Stimulated activated CD4-positive, alpha-beta T cell treated with anti-CD3 and anti-CD28 coated beads, Interleukin-1b, Interleukin-23, amount 100 ng/mL, for 1 hour (primary cell): Measurements from ENCODE around the gene TMEM109.

Experiments
- DNase-seq, 2 donors: peaks; one replicate each; pipeline ENCODE4 v3.0.0-alpha.2; 2020; ENCODE audit warnings: low read depth in 2 of 2

The TMEM109 gene

DNA sequence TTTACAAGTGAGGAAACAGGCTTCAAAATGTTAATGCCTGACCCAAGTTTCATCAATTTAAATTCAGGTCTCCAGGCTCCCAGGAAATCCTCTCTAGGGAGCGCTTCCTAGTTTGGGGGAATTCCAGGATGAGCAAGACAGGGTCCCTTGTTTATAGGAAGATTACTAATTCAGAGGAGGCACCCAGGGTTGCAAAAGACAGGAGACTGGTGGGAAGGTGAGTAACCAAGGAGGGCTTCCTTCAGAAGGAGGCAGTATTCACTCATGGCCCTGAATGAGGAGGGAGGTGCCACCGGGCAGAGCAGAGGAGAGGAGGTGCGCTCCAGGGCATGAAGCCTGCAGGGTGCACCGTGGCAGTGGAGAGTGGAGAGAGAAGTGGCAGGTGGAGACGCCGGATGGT lies 11.9 kb downstream of the TMEM109 start:
- DNase-seq: no peak

DNA sequence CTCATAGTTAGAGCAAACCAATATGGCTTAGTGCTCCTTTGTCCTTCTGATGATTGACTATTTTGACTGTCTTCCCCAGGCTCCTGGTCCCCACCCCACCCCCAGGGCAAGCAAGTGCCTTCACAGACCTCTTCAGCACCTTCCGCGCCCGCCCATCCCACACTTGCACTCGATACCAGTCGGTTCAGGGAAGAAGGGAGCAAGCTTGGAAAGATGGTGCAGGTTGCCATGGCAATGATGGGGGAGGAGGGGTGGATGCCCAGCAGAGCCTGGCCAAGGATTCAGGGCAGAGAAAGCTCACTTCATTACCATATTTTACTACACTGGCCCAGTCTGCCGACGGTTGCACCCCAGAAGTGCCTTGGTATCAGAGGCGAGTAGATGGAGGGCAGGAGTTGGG lies 12.5 kb downstream of the TMEM109 start:
- no peak for DNase-seq

DNA sequence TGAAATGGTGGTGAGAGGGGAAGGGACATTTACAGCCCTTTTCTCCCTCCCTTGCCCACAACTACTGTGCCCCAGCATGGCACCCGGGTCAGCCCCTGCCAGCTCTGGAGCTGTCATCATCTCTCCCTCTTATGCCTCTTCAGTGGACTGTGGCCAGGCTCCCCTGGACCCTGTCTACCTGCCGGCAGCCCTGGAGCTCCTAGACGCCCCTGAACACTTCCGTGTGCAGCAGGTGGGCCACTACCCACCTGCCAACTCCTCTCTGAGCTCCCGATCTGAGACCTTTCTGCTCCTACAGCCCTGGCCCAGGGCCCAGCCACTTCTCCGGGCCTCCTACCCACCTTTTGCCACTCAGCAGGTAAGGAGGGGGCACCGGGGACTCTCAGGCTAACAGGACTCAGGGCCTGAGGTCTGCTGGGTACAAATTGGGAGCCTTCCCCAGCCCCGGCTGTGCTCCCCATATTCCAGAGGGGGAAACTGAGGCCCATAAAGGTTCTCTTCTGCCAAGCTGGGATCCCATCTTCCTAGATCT lies 13.2 kb downstream of the TMEM109 start:
- no peak for DNase-seq

DNA sequence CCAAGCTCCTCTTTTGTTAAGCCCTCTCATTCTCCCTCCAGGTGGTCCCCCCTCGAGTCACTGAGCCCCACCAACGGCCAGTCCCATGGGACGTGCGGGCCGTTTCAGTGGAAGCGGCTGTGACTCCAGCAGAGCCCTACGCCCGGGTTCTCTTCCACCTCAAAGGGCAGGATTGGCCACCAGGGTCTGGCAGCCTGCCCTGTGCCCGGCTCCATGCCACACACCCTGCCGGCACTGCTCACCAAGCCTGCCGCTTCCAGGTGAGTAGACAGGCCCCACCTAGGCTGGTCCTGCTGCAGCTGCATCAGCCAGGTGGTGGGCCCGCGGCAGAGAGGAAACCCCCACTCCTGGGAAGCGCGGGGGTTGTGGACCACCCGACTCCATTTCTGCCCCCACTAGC lies 13.6 kb downstream of the TMEM109 start:
- DNase-seq: no peak

- DNase-seq: no peak
Observed at GRCh38 chr11:60928563-60929001, 14.6 kb downstream of the TMEM109 start.

DNA sequence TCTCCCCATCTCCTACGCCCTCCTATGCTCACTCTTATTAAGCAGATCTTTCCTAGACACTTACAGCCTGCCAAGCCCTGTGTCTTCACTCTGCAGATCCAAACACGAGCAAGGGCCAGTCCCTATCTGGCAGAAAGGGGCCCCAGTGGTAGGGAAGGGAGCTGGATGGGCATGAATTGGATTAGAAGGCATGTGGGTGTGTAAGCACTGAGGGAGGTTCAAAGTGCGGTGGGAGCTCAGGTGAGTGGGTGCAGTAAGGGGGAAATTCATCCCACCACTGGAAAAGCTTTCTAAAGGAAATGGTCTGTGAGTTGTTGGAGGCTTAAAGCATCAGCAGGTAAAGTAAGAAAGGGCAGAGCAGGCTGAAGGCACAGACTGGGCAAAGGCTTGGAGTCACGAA lies 15.8 kb downstream of the TMEM109 start:
- no peak for DNase-seq

GRCh38 chr11:60930394-60930793 lies 16.4 kb downstream of the TMEM109 start:
- DNase-seq: no peak

GRCh38 chr11:60931917-60932316 lies 18.0 kb downstream of the TMEM109 start:
- no peak for DNase-seq

GRCh38 chr11:60932605-60933356 lies 18.8 kb downstream of the TMEM109 start:
- no peak for DNase-seq

- no peak for DNase-seq
Observed at GRCh38 chr11:60933416-60934123, 19.6 kb downstream of the TMEM109 start.

DNA sequence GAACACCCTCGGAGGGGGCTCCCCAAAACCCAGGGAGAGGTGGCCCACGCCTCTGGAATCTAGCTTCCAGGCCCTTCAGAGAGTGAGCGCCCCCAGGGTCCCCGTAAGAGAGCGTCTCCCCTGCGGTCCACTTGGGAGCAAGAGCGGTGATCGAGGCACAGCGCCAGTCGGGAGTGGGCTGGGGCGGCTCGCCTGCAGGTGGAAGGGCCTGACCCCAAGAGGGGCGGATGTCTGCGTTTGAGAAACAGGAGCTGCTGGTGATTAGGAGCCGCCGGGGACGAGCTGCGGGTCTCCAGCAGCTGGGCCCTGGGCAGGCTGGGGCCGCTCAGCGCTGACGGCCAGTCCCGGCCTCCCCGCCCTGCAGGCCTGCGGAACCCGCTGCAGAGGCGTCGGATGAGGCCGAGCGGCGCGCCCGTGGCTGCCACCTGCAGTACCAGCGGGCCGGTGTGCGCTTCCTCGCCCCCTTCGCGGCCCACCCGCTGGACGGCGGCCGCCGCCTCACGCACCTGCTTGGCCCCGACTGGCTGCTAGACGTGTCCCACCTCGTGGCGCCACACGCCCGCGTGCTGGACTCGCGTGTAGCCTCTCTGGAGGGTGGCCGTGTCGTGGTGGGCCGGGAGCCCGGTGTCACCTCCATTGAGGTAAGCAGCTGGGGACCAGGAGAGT lies 20.3 kb downstream of the TMEM109 start:
- no peak for DNase-seq

DNA sequence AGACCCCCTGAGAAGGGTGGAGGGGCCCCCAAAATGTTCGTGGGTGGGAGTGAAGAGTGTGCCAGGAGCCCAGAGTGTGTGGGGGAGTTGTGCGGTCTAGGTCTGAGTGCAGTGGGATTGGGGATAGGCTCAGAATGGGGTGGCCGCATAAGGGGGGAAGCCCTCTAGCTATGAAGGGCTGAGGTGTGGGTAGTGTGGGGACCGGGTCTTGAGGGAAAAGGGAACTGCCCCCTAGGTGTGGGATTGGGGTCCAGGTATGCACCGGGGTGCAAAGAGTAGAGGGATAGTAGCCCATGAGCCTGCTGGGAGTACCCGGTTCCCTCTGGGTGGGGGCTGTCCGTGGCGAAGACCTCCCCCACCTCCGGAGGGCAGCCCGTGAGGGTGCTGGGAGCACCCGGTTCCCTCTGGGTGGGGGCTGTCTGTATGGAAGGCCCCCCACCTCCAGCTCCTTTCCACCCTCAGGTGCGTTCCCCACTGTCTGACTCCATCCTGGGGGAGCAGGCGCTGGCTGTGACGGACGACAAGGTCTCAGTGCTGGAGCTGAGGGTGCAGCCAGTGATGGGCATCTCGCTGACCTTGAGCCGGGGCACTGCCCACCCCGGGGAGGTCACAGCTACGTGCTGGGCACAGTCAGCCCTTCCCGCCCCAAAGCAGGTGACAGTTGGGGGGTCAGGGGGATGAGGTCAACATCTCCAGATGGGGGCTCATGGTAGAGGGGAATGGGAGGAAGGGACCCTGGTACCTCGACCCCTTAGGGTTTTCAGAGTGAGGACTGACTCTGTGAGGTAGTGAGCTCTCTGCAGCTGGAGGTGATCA lies 21.0 kb downstream of the TMEM109 start:
- DNase-seq: no peak

- no peak for DNase-seq
Observed at GRCh38 chr11:60935676-60936442, 21.9 kb downstream of the TMEM109 start.

DNA sequence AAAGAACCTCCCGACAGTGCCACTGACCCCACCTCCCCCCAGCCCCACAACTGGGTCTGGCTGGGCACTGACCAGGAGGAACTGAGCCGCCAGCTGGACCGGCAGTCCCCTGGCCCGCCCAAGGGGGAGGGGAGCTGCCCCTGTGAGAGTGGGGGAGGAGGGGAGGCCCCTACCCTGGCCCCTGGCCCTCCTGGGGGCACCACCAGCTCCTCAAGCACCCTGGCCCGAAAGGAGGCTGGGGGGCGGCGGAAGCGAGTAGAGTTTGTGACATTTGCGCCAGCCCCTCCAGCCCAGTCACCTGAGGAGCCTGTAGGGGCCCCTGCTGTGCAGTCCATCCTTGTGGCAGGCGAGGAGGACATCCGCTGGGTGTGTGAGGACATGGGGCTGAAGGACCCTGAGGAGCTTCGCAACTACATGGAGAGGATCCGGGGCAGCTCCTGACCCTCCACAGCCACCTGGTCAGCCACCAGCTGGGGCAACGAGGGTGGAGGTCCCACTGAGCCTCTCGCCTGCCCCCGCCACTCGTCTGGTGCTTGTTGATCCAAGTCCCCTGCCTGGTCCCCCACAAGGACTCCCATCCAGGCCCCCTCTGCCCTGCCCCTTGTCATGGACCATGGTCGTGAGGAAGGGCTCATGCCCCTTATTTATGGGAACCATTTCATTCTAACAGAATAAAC lies 22.6 kb downstream of the TMEM109 start:
- DNase-seq: no peak

GRCh38 chr11:60937144-60937527 lies 23.2 kb downstream of the TMEM109 start:
- no peak for DNase-seq

DNA sequence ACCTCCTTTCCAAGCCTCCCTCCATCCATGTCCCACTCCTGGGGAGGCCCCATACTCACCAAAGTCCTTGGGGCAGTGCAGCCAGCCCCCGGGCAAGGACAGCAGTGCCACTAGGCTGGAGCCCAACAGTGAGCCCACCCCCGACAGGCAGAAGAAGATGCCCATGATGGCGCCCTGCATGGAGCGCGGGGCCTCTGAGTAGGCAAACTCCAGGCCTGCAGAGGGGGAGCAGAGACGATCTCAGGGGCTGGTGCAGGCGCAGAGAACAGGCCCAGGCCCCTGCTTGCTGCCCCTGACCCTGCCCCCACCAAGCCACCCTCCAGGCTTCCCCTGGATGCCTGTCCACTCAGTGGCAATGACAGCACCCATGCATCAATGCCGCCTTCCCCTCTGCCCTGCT lies 23.9 kb downstream of the TMEM109 start:
- DNase-seq: no peak

DNA sequence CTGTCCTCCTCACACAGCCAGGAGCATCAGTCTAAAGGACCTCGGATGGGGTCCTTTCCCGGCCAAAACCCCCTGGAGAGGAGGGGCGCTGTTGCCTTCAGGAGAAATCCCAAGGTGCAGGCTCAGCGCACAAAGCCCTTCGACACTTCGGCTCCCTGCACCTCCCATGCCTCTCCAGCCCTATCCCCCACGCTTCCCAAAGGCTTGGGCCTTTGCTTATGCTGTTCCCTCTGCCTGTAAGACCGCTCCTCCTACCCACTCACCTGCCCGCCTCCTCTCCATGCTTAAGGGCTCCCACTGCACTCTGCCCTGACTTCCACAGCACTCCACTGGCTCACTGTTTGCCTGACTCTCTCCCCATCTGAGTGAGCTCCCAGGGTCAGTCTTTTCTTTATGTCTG lies 24.5 kb downstream of the TMEM109 start:
- no peak for DNase-seq

DNA sequence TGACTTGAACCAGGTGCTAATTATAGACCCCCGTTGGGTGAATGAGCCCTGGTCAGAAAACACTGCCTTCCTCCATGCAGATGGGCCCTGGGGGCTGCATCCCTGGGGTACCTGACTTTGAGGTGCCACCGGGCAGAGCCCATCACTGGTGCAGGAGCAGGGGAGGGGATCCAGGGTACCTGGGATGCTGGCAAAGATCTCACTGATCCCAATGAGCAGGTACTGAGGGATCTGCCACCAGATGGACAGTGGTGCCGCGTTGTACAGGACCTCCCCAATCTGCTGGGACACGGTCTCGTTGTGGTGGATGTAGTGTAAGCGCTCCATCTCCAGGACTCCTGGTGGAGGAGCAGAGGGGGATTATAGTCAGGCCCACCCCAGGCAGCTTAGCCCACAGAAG lies 25.3 kb downstream of the TMEM109 start:
- no peak for DNase-seq

- DNase-seq: no peak
Observed at GRCh38 chr11:60939855-60940254, 25.9 kb downstream of the TMEM109 start.

DNA sequence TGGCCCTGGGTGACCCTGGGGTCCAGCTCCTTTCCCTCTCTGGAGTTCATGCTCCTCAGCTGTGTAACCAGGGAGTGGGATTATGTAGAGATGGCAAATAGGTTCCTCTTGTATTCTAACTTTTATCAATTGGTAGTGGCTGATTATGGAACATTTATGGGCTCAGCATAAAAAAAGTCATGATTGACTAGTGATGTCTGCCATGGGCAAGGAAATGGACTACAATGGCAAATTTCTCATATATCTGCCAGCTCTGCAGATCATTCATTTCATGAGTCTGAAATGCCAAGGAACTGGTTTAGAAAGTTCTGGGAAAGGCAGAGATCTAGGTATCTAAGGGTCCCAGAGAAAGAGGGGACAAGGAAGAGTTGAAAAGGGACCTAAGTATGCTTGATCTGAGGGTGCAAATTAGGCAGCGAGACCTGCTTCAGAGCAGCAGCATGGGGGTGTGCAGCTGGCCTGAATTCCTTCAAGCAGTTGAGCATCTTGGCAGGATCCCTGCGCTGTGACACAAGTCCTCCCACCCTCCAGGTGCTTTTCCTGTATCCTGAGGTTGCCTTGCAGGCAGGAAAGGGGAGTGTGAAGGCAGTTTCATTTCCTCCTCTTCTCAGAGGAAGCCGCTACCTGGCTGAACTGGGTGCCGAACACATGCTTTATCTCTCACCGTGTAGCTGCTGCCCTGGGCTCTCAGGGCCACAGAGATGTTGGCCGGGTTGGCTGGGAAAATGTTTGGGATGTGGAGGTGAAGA lies 27.6 kb downstream of the TMEM109 start:
- DNase-seq: no peak
